SIG-M5 treated with dmso at 0.1 percent for 504 hours (cell line): ENCODE data around the gene TFDP1.
A peak's percentile ranks its signal among the peaks of the same experiment; 100 is the strongest.

Experiments used
- DNase-seq: peaks from one replicate; lab custom pipeline; 2025; ENCODE audit not compliant: unreplicated experiment; lab: John Stamatoyannopoulos, UW

Gene TFDP1

GRCh38 chr13:113584205-113584869 is at the start of gene TFDP1:
Gene TFDP1 (plus strand): TSS chr13:113584753. CDS start chr13:113585838, 1,085 bp downstream.
- DNase-seq = peak; percentile 93

- no peak for DNase-seq
These were observed 49.2 kb upstream of the TFDP1 start for GRCh38 chr13:113535381-113535781.

- DNase-seq = no peak
These were observed 48.0 kb upstream of the TFDP1 start for GRCh38 chr13:113536461-113537110.

- DNase-seq = no peak
These were observed 47.3 kb upstream of the TFDP1 start for GRCh38 chr13:113537205-113537604.

GRCh38 chr13:113537909-113538688 is 46.5 kb upstream of the TFDP1 start:
- no peak for DNase-seq

- no peak for DNase-seq
These were observed 45.9 kb upstream of the TFDP1 start for GRCh38 chr13:113538689-113539058.

- no peak for DNase-seq
These were observed 45.4 kb upstream of the TFDP1 start for GRCh38 chr13:113539176-113539575.

- DNase-seq = no peak
These were observed 44.7 kb upstream of the TFDP1 start for GRCh38 chr13:113539822-113540221.

GRCh38 chr13:113540523-113540922 is 44.0 kb upstream of the TFDP1 start:
- DNase-seq = no peak

GRCh38 chr13:113542751-113543424 is 41.7 kb upstream of the TFDP1 start:
- no peak for DNase-seq

GRCh38 chr13:113544071-113544891 is 40.3 kb upstream of the TFDP1 start:
- no peak for DNase-seq

GRCh38 chr13:113544896-113545295 is 39.7 kb upstream of the TFDP1 start:
- no peak for DNase-seq

- no peak for DNase-seq
These were observed 39.1 kb upstream of the TFDP1 start for GRCh38 chr13:113545455-113545930.

GRCh38 chr13:113545931-113546516 is 38.5 kb upstream of the TFDP1 start:
- DNase-seq = no peak

- no peak for DNase-seq
These were observed 37.8 kb upstream of the TFDP1 start for GRCh38 chr13:113546571-113547237.

- DNase-seq = no peak
These were observed 37.1 kb upstream of the TFDP1 start for GRCh38 chr13:113547238-113547971.

GRCh38 chr13:113548171-113548641 is 36.3 kb upstream of the TFDP1 start:
- no peak for DNase-seq

- no peak for DNase-seq
These were observed 35.6 kb upstream of the TFDP1 start for GRCh38 chr13:113548778-113549621.
